ENCODE results near the gene ACSS2.

DNA sequence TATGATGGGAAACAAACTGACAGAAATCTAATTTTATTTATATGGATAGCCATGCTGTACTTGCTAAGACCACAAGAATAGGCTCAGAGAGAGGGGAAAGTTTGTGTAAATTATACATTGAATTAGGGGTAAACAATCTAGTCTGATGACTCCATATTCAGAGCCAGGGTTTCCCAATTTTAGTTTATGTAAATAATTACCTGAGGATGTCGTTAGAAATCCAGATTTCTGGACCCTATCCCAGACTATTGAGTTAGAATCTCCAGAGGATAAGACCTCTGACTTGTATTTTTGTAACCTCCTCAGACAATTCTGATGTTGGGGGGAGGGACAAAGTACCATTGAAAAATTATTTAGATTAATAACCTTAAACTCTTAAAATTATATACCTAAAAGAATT, 18.3 kb downstream of the ACSS2 start:
- TF ChIP-seq POLR2A (IDR thresholded peaks at IDR 0.05) (no peak), CTCF (IDR thresholded peaks at IDR 0.05) (no peak)

Data from tibial nerve (tissue), 3 donors.